Activated CD8-positive, alpha-beta memory T cell treated with anti-CD3 and anti-CD28 coated beads, Interleukin-2, amount 10 ng/mL, durations not matched to agents 7 days and 5 days (primary cell): ENCODE results near the gene DCHS2. TPM values are rescaled to one million over a fixed set of nuclear protein-coding genes. Genes with fewer than 3 reads are reported as not detected.

ENCODE experiments used
- ATAC-seq: fragments of 150-1000 bp; cut with Tn5 transposase; one replicate; pipeline ENCODE4 v1.10.0; 2021; ENCODE audit warnings: moderate library complexity
- CTCF ChIA-PET: fragments of 350-600 bp; sonication (Branson Sonifier 250); formaldehyde crosslinking; loops from one replicate; lab custom pipeline; 2021; ENCODE audit warnings: antibody characterized with exemption; lab: Charles Lee
- DNase-seq: peaks from one replicate; pipeline ENCODE4 v3.0.0-alpha.2; 2020
- H3K27ac Mint-ChIP-seq: one replicate; pipeline ENCODE4 v1.8.0; 2021; ENCODE audit warnings: mild to moderate bottlenecking, mixed read lengths
- H3K27me3 Mint-ChIP-seq: one replicate; pipeline ENCODE4 v1.8.0; 2021; ENCODE audit warnings: mixed read lengths
- H3K36me3 Mint-ChIP-seq: one replicate; pipeline ENCODE4 v1.8.0; 2021; ENCODE audit warnings: mild to moderate bottlenecking, mixed read lengths
- H3K4me1 Mint-ChIP-seq: one replicate; pipeline ENCODE4 v1.8.0; 2021; ENCODE audit warnings: mixed read lengths
- H3K4me3 Mint-ChIP-seq: one replicate; pipeline ENCODE4 v1.8.0; 2021; ENCODE audit warnings: mild to moderate bottlenecking, moderate library complexity, mixed read lengths
- H3K9me3 Mint-ChIP-seq: one replicate; pipeline ENCODE4 v1.8.0; 2022; ENCODE audit warnings: low read depth, mixed read lengths
- total RNA-seq, 2 experiments: library from RNA; stranded (reverse); gene quantifications; one replicate each; pipeline ENCODE4 v1.2.3, GENCODE V29; 2021

The DCHS2 gene
- total RNA-seq, 2 experiments from 2014 or later = not detected

DNA sequence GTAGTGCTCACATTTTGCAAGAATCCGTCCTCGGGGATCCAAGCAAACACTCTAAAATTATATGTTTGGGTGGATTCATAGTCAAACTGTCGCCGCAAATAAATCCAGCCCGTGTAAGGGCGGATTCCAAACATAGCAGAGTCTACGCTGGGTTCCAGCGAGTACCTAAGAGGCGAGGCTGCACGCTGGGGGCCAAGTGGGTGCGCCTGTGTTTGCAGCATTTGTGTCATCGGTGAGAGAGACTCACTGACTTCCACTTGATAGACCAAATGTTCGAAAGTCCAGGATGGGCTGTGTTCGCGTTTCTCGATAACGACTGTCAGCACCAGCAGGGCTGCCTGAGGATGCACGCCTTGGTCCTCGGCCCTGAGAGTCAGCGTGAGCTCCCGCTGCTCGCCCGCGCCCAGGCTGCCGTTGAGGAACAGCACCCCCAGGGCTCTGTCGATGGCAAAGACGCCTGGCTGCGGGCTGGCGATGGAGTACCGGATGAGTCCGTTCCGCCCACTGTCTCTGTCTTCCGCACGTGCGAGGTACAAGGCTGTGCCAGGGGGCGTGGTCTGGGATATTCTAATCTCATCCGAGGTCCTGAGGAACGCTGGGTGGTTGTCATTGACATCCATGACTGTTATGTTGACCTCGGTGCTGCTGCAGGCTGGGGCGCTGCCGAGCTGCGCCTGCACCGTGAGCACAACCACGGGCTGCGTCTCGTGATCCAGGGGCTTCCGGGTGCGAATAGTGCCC, 158.7 kb downstream of the DCHS2 start:
- no peaks in the 10 kb centered on the region for H3K9me3 Mint-ChIP-seq

DNA sequence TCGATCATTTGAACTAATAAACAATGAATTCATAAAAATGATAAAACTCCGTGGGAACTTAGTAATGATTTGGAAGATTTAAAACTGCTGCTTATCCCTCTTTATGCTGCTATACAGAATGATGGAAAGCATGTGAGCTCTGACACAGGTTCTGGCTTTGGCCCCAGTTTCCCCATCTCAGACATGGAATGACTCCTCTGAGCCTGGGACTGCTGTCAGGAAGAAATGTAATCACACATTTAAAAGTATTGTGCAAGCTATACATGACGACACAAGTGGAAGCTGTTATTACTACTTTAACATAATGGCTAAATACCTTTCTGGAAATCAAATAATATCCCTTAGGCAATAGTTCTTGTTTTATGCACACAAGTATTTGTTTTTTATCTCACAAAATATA, 161.7 kb downstream of the DCHS2 start:
- ATAC-seq (no peak), DNase-seq (no peak)
- H3K4me1 Mint-ChIP-seq = peaks cover 6% of the 10 kb centered on the region
- H3K27me3 Mint-ChIP-seq = peaks cover 28% of the 10 kb centered on the region
- CTCF ChIA-PET = interaction anchor here (1.3 to 1.6 kb wide), 2 partner anchors 9 to 177 kb away, joined by 4 to 5 read pairs; no protein-coding TSS in a partner anchor
- H3K4me3 Mint-ChIP-seq = no peak overlapping the region
- H3K9me3 Mint-ChIP-seq = no peaks in the 10 kb centered on the region
- H3K36me3 Mint-ChIP-seq = no peaks in the 10 kb centered on the region
- no peak overlapping the region for H3K27ac Mint-ChIP-seq

More for the DNA sequence above, 158.7 kb downstream of the DCHS2 start:
- ATAC-seq (peak; percentile 87), DNase-seq (peak; percentile 53)
- CTCF ChIA-PET = no interaction called here
- Mint-ChIP-seq H3K4me1 (peaks cover 6% of the 10 kb centered on the region), H3K27ac (no peak overlapping the region), H3K27me3 (peaks cover 31% of the 10 kb centered on the region), H3K4me3 (peak overlapping the region; percentile 51), H3K36me3 (no peaks in the 10 kb centered on the region)

DNA sequence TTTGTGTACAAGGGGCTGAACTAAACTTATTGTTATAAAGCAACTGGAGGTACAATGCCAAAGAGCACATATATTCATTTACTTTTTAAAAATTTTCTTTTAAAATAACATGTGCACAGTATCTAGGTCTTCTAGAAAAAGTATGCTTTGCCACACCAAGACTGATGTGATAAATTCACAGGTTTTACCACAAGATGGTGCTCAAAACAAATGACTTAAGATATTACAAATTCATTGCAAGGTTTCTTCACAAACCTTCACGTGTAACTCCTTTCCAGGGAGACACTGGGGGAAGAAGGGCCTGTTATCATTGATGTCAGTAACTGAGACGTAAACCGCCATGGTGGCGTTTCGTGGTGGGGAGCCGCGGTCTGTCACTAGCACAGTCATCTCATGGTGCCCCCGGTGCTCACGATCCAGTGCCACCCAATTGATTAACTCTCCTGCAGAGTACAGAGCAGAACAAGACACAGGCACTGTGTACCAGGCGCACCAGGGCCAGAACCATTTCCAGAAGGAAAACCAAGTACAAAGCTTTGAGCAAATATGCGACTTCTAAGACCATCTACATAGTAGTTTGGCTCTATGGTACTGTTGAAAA, 162.2 kb downstream of the DCHS2 start:
- H3K36me3 Mint-ChIP-seq = no peaks in the 10 kb centered on the region
- CTCF ChIA-PET = interaction anchor here (1.3 kb wide), 1 partner anchor 178 kb away, joined by 5 read pairs; no protein-coding TSS in a partner anchor
- peaks cover 25% of the 10 kb centered on the region for H3K27me3 Mint-ChIP-seq
- ATAC-seq (no peak), DNase-seq (no peak)
- H3K9me3 Mint-ChIP-seq = no peaks in the 10 kb centered on the region
- H3K4me3 Mint-ChIP-seq = no peak overlapping the region
- H3K4me1 Mint-ChIP-seq = peaks cover 6% of the 10 kb centered on the region
- H3K27ac Mint-ChIP-seq = no peak overlapping the region

DNA sequence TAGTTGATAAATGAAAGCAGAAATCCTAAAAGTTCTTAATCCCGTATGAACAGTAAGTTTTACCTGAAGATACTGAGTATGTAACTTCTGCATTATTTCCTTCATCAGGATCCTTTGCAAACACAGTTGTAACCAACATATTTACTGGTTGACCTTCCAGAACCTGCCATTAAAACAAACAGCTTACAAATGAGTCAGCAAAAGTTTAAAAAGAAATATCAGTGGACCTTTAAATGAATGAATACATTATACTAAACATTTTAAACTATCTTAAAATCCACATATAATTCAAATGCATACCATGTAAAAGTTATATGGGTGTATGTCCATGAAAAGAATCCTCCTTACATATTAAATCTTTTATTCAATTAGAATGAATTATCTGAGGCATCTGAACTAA, 163.6 kb downstream of the DCHS2 start:
- no peak for DNase-seq
- Mint-ChIP-seq H3K9me3 (no peaks in the 10 kb centered on the region), H3K36me3 (no peaks in the 10 kb centered on the region), H3K4me1 (peaks cover 3% of the 10 kb centered on the region), H3K4me3 (no peak overlapping the region), H3K27ac (no peak overlapping the region), H3K27me3 (peaks cover 23% of the 10 kb centered on the region)
- ATAC-seq = no peak
- CTCF ChIA-PET = interaction anchor here (1.2 kb wide), 1 partner anchor 178 kb away, joined by 3 read pairs; no protein-coding TSS in a partner anchor

GRCh38 chr4:154320521-154320920, 171.1 kb downstream of the DCHS2 start:
- H3K36me3 Mint-ChIP-seq = no peaks in the 10 kb centered on the region
- no peak overlapping the region for H3K4me3 Mint-ChIP-seq
- no peaks in the 10 kb centered on the region for H3K9me3 Mint-ChIP-seq
- no peaks in the 10 kb centered on the region for H3K4me1 Mint-ChIP-seq
- H3K27ac Mint-ChIP-seq = no peak overlapping the region
- CTCF ChIA-PET = no interaction called here
- ATAC-seq = no peak
- DNase-seq = no peak
- peaks cover 2% of the 10 kb centered on the region for H3K27me3 Mint-ChIP-seq

- H3K27me3 Mint-ChIP-seq = peaks cover 2% of the 10 kb centered on the region
- no peaks in the 10 kb centered on the region for H3K4me1 Mint-ChIP-seq
- no peak for DNase-seq
- H3K9me3 Mint-ChIP-seq = no peaks in the 10 kb centered on the region
- no peak overlapping the region for H3K4me3 Mint-ChIP-seq
- CTCF ChIA-PET = no interaction called here
- H3K27ac Mint-ChIP-seq = no peak overlapping the region
- no peaks in the 10 kb centered on the region for H3K36me3 Mint-ChIP-seq
- no peak for ATAC-seq
These were observed 171.9 kb downstream of the DCHS2 start for GRCh38 chr4:154319736-154320135.

- no peak for DNase-seq
- CTCF ChIA-PET = no interaction called here
- H3K27ac Mint-ChIP-seq = no peak overlapping the region
- H3K4me3 Mint-ChIP-seq = no peak overlapping the region
- ATAC-seq = no peak
- H3K9me3 Mint-ChIP-seq = no peaks in the 10 kb centered on the region
- no peaks in the 10 kb centered on the region for H3K36me3 Mint-ChIP-seq
- no peaks in the 10 kb centered on the region for H3K4me1 Mint-ChIP-seq
- no peaks in the 10 kb centered on the region for H3K27me3 Mint-ChIP-seq
These were observed 174.2 kb downstream of the DCHS2 start for GRCh38 chr4:154317201-154317999.

DNA sequence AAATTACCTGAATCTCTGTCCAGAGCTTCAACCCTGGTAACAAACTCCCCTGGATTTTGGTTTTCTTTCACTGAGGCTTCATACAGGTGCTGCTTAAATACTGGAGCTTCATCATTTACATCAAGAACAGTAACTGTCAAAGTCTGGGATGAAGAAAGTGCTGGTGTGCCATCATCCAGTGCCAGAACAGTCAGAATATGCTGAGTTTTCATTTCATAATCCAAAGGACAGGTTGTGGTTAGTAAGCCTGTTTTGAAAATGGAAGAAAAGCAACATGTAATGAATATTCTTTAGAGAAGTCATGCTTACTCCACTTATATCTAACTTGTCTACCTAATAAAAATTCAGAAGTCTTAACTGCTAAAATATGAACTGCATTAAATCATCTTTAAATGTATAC, 175.9 kb downstream of the DCHS2 start:
- no peak for DNase-seq
- no peaks in the 10 kb centered on the region for H3K36me3 Mint-ChIP-seq
- H3K27ac Mint-ChIP-seq = no peak overlapping the region
- H3K9me3 Mint-ChIP-seq = no peaks in the 10 kb centered on the region
- CTCF ChIA-PET = no interaction called here
- H3K4me3 Mint-ChIP-seq = no peak overlapping the region
- no peaks in the 10 kb centered on the region for H3K4me1 Mint-ChIP-seq
- H3K27me3 Mint-ChIP-seq = no peaks in the 10 kb centered on the region
- ATAC-seq = no peak

DNA sequence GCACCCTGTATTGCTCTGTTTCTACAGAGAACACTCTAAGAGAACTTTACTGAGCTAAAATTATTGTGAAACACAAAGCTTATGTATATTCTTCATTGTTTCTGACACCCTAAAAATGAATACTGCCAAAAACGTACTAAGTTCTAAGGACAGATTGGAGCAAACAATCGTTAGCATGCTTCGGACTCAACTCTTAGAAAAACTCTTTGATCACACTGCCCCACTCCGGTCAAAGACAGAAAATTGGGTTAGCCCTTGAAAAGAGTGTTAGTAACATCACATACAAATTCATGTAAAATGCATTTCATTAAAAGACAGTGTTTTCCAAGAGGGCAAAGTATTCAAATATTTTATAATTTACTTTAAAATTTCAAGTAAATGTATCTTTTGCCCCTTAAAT, 177.4 kb downstream of the DCHS2 start:
- H3K36me3 Mint-ChIP-seq = no peaks in the 10 kb centered on the region
- CTCF ChIA-PET = no interaction called here
- ATAC-seq = no peak
- H3K4me1 Mint-ChIP-seq = no peaks in the 10 kb centered on the region
- H3K27ac Mint-ChIP-seq = no peak overlapping the region
- no peak overlapping the region for H3K4me3 Mint-ChIP-seq
- H3K9me3 Mint-ChIP-seq = no peaks in the 10 kb centered on the region
- H3K27me3 Mint-ChIP-seq = no peaks in the 10 kb centered on the region
- no peak for DNase-seq

GRCh38 chr4:154313004-154313585, 178.5 kb downstream of the DCHS2 start:
- no peak overlapping the region for H3K27ac Mint-ChIP-seq
- H3K4me3 Mint-ChIP-seq = no peak overlapping the region
- H3K27me3 Mint-ChIP-seq = no peaks in the 10 kb centered on the region
- H3K36me3 Mint-ChIP-seq = no peaks in the 10 kb centered on the region
- CTCF ChIA-PET = no interaction called here
- H3K9me3 Mint-ChIP-seq = no peaks in the 10 kb centered on the region
- ATAC-seq (no peak), DNase-seq (no peak)
- no peaks in the 10 kb centered on the region for H3K4me1 Mint-ChIP-seq

- no peaks in the 10 kb centered on the region for H3K27me3 Mint-ChIP-seq
- H3K27ac Mint-ChIP-seq = no peak overlapping the region
- no peak for ATAC-seq
These were observed 179.4 kb downstream of the DCHS2 start for GRCh38 chr4:154312246-154312645.

DNA sequence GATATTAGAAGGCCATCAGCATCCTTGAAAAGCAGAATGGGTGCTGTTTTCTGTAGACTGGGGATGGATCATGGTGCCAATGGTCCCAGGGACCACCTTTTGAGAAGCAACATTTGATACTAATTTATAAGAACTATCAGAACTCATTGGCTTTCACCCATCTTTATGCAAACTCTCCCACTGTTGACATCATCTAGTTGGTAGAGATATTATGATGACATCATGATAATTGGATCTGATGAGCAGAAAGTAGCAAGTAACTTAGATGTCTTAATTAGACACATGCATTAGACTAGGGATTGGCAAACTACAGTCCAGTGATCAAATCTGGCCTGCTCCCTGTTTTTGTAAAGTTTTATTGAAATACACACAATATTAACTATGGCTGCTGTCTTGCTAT, 181.0 kb downstream of the DCHS2 start:
- no peaks in the 10 kb centered on the region for H3K36me3 Mint-ChIP-seq
- no peak overlapping the region for H3K27ac Mint-ChIP-seq
- H3K27me3 Mint-ChIP-seq = no peaks in the 10 kb centered on the region
- no peaks in the 10 kb centered on the region for H3K4me1 Mint-ChIP-seq
- CTCF ChIA-PET = no interaction called here
- DNase-seq (no peak), ATAC-seq (no peak)
- no peak overlapping the region for H3K4me3 Mint-ChIP-seq
- no peaks in the 10 kb centered on the region for H3K9me3 Mint-ChIP-seq

More at GRCh38 chr4:154312246-154312645, 179.4 kb downstream of the DCHS2 start:
- no peak overlapping the region for H3K4me3 Mint-ChIP-seq
- CTCF ChIA-PET = no interaction called here
- no peak for DNase-seq
- no peaks in the 10 kb centered on the region for H3K36me3 Mint-ChIP-seq
- H3K4me1 Mint-ChIP-seq = no peaks in the 10 kb centered on the region
- no peaks in the 10 kb centered on the region for H3K9me3 Mint-ChIP-seq

- no peaks in the 10 kb centered on the region for H3K27me3 Mint-ChIP-seq
- no peak for ATAC-seq
- no peaks in the 10 kb centered on the region for H3K9me3 Mint-ChIP-seq
- no peaks in the 10 kb centered on the region for H3K36me3 Mint-ChIP-seq
- no peak for DNase-seq
- H3K4me3 Mint-ChIP-seq = no peak overlapping the region
- no peaks in the 10 kb centered on the region for H3K4me1 Mint-ChIP-seq
- H3K27ac Mint-ChIP-seq = no peak overlapping the region
- CTCF ChIA-PET = no interaction called here
These were observed 183.4 kb downstream of the DCHS2 start for GRCh38 chr4:154308207-154308606.
